WERI-Rb-1 (cell line): ENCODE results near the gene CDHR3.
"Not testable (repeated sequence)": the region's sequence is repeated elsewhere in the genome, so short reads cannot be mapped to it uniquely, and the experiment has no call there.

ENCODE experiments used
- DNase-seq: peaks from one replicate; pipeline ENCODE4 v3.0.0-alpha.2; 2020
- H3K27ac ChIP-seq: fragments of 250-450 bp; sonication (Bioruptor Pico); 2 replicates; pipeline ENCODE4 v1.5.1; 2020; ENCODE audit warnings: mild to moderate bottlenecking, moderate library complexity
- H3K27me3 ChIP-seq: fragments of 250-450 bp; sonication (Bioruptor Pico); 2 replicates; pipeline ENCODE4 v1.5.1; 2021; ENCODE audit warnings: mild to moderate bottlenecking, low read depth, moderate library complexity; ENCODE audit not compliant: insufficient read depth, severe bottlenecking
- H3K36me3 ChIP-seq: fragments of 250-450 bp; sonication (Bioruptor Pico); 2 replicates; pipeline ENCODE4 v1.5.1; 2020; ENCODE audit warnings: mild to moderate bottlenecking, moderate library complexity
- H3K4me3 ChIP-seq: 2 replicates; pipeline ENCODE4 v1.5.1; 2011; ENCODE audit warnings: low read depth, mild to moderate bottlenecking, control low read depth, low read length
- H3K9me3 ChIP-seq: fragments of 250-450 bp; sonication (Bioruptor Pico); 2 replicates; pipeline ENCODE4 v1.5.1; 2021; ENCODE audit warnings: mild to moderate bottlenecking, moderate library complexity; ENCODE audit not compliant: severe bottlenecking
- CTCF ChIP-seq: IDR thresholded peaks from 2 replicates; pipeline ENCODE4 v1.5.1; 2011; ENCODE audit warnings: low read depth, mild to moderate bottlenecking, control low read depth, inconsistent platforms, low read length

Gene CDHR3

GRCh38 chr7:105952917-105953595, 10.0 kb upstream of the CDHR3 start:
- H3K27me3 ChIP-seq = no peaks in the 10 kb centered on the region
- no peak for TF ChIP-seq CTCF
- DNase-seq = no peak
- no peaks in the 10 kb centered on the region for H3K36me3 ChIP-seq
- H3K9me3 ChIP-seq = peaks cover 17% of the 10 kb centered on the region
- no peak overlapping the region for H3K4me3 ChIP-seq
- H3K27ac ChIP-seq = no peak overlapping the region

GRCh38 chr7:105954711-105955110, 8.4 kb upstream of the CDHR3 start:
- H3K4me3 ChIP-seq = no peak overlapping the region
- H3K36me3 ChIP-seq = no peaks in the 10 kb centered on the region
- H3K27ac ChIP-seq = no peak overlapping the region
- no peaks in the 10 kb centered on the region for H3K27me3 ChIP-seq
- H3K9me3 ChIP-seq = peaks cover 11% of the 10 kb centered on the region
- no peak for DNase-seq
- TF ChIP-seq CTCF = no peak

GRCh38 chr7:105955651-105956466, 7.2 kb upstream of the CDHR3 start:
- H3K27ac ChIP-seq, H3K36me3 ChIP-seq, H3K27me3 ChIP-seq, DNase-seq, H3K4me3 ChIP-seq: not testable (repeated sequence)
- H3K9me3 ChIP-seq = peaks cover 11% of the 10 kb centered on the region

GRCh38 chr7:105958012-105958411, 5.1 kb upstream of the CDHR3 start:
- Histone ChIP-seq H3K27me3 (no peaks in the 10 kb centered on the region), H3K9me3 (no peaks in the 10 kb centered on the region), H3K4me3 (no peak overlapping the region), H3K27ac (no peak overlapping the region), H3K36me3 (no peaks in the 10 kb centered on the region)
- TF ChIP-seq CTCF = no peak
- no peak for DNase-seq

GRCh38 chr7:105962353-105962752, 711 bp upstream of the CDHR3 start:
- TF ChIP-seq CTCF = no peak
- Histone ChIP-seq H3K36me3 (no peaks in the 10 kb centered on the region), H3K4me3 (no peak overlapping the region), H3K9me3 (no peaks in the 10 kb centered on the region), H3K27me3 (no peaks in the 10 kb centered on the region), H3K27ac (no peak overlapping the region)
- no peak for DNase-seq

GRCh38 chr7:105971845-105972244, 8.8 kb downstream of the CDHR3 start:
- Histone ChIP-seq H3K4me3 (no peak overlapping the region), H3K9me3 (no peaks in the 10 kb centered on the region), H3K36me3 (no peaks in the 10 kb centered on the region), H3K27ac (no peak overlapping the region), H3K27me3 (no peaks in the 10 kb centered on the region)
- peak; percentile 35 for DNase-seq
- TF ChIP-seq CTCF = no peak
